Esophagus squamous epithelium (tissue), 4 donors: ENCODE data around the gene SPATS2L.

Source experiments
- POLR2A ChIP-seq, 4 donors: fragments of 450-650 bp; IDR thresholded peaks; one replicate each; pipeline ENCODE4 v1.6.1; 2017; ENCODE audit warnings: antibody characterized with exemption in 4 of 4, mild to moderate bottlenecking in 4 of 4, moderate library complexity in 3 of 4
- TF ChIP-seq, protein P1 (sequence below), 6 experiments: fragments of 450-650 bp in 4 of 6; fragments of 200-600 bp in 2 of 6; sonication (generic) in 2 of 6; IDR thresholded peaks; one replicate each; pipeline ENCODE4 v1.5.1; 2016 to 2019; ENCODE audit warnings: antibody characterized with exemption in 6 of 6, mild to moderate bottlenecking in 4 of 6, moderate library complexity in 4 of 6

DNA sequence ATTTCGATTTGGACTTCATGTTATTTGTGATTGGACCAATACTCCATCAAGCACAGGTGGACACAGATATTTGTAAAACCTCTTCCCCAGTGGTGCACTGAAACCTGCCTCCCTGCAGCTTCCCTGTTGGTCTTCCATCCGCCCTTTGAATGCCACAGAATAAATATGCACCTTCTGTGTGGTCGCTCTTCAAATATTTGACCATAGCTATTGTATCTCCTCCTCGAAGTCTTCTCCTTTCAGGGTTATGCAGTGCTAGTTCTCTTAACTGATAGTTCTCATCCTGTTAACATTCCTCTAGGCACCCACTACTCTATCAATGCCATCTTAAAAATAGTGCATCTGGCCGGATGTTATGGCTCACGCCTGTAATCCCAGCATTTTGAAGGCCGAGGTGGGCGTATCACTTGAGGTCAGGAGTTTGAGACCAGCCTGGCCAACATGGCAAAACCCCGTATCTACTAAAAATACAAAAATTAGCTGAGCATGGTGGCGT lies 12.5 kb downstream of the SPATS2L start:
- TF ChIP-seq, protein P1, sequence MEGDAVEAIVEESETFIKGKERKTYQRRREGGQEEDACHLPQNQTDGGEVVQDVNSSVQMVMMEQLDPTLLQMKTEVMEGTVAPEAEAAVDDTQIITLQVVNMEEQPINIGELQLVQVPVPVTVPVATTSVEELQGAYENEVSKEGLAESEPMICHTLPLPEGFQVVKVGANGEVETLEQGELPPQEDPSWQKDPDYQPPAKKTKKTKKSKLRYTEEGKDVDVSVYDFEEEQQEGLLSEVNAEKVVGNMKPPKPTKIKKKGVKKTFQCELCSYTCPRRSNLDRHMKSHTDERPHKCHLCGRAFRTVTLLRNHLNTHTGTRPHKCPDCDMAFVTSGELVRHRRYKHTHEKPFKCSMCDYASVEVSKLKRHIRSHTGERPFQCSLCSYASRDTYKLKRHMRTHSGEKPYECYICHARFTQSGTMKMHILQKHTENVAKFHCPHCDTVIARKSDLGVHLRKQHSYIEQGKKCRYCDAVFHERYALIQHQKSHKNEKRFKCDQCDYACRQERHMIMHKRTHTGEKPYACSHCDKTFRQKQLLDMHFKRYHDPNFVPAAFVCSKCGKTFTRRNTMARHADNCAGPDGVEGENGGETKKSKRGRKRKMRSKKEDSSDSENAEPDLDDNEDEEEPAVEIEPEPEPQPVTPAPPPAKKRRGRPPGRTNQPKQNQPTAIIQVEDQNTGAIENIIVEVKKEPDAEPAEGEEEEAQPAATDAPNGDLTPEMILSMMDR (IDR thresholded peaks at IDR 0.05): no peak
- TF ChIP-seq POLR2A (IDR thresholded peaks at IDR 0.05): no peak
